ENCODE results near the gene ANAPC16.

The ANAPC16 gene

DNA sequence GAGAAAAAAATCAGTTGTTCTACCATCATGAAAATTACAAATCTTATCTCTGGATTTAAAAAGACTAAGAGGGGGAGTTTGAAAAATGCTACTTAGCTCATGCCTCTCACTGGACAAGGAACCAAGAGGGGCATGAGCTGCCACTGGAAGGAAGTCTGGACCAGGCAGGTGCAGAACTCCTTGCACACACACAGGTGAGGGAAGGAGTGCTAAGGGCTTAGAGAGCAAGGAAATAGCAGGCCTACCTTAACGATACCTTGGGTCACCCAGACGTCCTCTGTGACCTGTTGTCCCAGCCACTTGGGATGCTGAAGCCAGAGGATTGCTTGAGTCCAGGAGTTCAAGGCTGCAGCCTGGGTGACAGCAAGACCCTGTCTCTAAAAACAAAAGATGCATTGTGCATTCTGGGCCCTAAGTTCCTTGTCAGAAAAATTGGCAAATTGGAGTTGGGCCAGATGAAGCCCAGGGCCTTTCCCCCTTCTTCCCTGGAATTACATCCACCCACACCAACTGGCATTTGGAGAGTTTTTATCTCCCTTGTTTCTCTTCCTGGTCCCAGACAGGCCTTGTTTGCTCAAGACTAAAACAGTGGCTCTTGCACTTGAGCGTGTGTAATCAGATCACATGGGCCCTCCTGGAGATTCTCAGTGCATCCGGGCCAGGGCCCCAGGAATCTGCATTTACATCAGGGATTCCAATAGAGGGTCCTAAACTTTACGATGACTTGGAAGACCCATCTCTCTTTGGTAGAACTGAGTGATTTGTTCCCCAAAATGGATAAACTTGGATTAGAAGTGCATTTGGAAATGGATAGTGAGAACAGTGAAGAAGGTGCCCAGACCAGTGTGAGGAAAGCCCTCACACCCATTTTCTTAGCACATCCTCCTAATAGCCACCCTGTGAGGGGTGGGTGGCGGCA, 60.9 kb downstream of the ANAPC16 start:
- in situ Hi-C loops (cut with HindIII; ENCODE audit: low sequenced_read_pairs), result loop anchor here (5.0 kb wide), 2 partner anchors 39 to 46 kb away; no protein-coding TSS in a partner anchor

DNA sequence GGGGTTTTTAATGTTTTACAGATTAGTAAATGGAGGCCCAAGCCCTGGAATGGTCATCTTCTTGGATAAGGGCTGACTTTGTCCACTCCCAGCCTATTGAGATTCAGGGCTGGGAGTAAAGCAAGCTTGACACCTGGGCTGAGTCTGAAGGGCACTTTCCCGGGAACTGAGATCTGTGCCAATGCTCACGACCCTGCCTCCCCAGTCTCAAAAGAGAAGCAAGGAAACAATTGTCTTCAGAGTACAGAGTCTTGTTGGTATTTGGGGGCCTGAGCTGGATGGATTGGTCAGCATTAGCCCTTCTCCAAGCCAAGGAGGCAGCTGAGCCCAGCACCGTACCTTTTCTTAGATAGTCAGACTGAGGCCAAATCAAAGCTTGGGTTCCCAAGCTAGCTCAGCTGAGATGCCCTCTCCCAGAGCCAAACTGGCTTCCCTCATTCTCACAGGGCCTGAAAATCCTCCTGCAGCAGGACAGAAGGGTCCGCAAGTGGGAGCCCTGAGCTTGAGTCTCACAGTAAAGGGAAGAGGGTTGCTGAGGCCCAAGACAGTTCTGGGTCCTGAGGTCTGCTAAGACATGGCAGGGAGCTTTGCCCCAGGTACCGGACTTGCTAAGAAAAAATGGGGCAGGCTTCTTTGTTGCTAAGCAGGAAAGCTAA, 61.7 kb downstream of the ANAPC16 start:
- in situ Hi-C loops (cut with HindIII; ENCODE audit: low sequenced_read_pairs), result loop anchor here (5.0 kb wide), 2 partner anchors 40 to 45 kb away; no protein-coding TSS in a partner anchor

DNA sequence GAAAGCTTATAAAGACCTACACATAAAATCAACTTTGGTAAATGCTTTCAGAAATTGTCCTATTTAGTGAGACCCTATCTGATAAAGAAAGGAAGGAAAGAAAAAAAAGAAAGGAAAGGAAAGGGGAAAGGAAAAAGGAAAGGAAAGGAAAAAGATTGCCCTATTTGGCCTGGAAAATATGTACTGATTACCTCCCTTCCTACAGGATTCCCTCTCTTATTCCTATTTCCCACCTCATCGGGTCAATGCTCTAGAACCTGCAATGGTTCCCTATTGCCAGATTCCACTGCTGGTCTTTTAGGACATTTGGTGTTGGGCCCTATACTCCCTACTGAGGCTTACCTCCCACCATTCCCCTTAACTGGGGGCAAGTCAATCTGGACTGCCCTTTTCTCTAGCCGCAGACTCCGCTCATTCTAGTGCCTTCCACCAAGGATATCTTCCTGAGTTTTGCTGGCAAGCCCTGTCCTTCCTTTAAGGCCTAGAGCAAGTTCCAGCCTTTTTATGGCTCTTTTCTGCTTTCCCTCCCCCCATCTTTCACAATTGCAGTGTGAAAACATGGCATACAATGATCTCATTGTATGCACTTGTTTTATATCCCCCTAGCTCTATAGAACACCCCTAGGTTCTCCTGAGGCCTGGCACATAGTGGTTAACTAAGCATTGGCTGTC, 62.3 kb downstream of the ANAPC16 start:
- in situ Hi-C loops (cut with HindIII; ENCODE audit: low sequenced_read_pairs), result loop anchor here (5.0 kb wide), 2 partner anchors 41 to 44 kb away; no protein-coding TSS in a partner anchor

DNA sequence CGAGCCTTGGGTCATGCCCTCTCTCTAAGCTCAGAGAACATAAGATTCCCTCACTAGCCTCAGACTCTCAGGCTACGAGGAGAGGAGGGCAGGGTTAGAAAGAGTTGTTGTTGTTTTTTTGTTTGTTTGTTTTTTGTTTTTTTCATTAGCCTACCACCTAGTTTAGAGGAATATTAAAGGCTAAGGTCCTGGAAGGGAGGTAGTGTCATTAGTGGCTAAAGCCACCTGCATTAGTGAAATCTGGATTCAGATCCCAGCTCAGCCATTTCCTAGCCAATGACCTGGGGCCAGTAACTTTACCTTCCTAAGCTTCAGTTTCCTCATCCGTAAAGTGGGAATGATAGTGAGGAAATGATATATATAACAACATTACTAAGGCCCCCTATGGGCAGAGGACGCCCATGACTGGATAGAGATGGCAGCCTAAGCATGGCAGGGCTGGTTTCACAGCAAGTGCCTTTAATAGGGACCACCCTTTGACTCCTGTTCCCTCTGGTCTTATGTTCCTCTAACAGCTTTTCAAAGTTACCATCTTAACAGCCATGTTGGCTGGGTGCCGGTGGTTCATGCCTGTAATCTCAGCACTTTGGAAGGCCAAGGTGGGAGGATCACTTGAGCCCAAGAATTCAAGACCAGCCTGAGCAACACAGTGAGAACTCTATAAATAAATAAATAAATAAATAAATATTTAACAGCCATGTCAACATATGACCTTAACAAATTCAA, 63.0 kb downstream of the ANAPC16 start:
- in situ Hi-C loops (cut with HindIII; ENCODE audit: low sequenced_read_pairs), result loop anchor here (5.0 kb wide), 2 partner anchors 42 to 43 kb away; no protein-coding TSS in a partner anchor

GRCh38 chr10:72279587-72279986, 63.8 kb downstream of the ANAPC16 start:
- in situ Hi-C loops (cut with HindIII; ENCODE audit: low sequenced_read_pairs), result loop anchor here (5.0 kb wide), 2 partner anchors 42 to 43 kb away; no protein-coding TSS in a partner anchor

GRCh38 chr10:72283131-72283530, 67.3 kb downstream of the ANAPC16 start:
- in situ Hi-C loops (cut with HindIII; ENCODE audit: low sequenced_read_pairs), result no loop called here

Measured in endothelial cell of hepatic sinusoid (primary cell).